Hepatic stellate cell (primary cell): ENCODE data around the gene CKAP5.
"Not testable (repeated sequence)": the region's sequence is repeated elsewhere in the genome, so short reads cannot be mapped to it uniquely, and the experiment has no call there.

ENCODE experiments used
- DNase-seq: peaks from one replicate; pipeline ENCODE4 v3.0.0; 2011; ENCODE audit warnings: low spot score

Gene CKAP5

GRCh38 chr11:46726206-46726862 lies 119.7 kb downstream of the CKAP5 start:
- no peak for DNase-seq

- DNase-seq = no peak
Observed at GRCh38 chr11:46725338-46726205, 120.5 kb downstream of the CKAP5 start.

- no peak for DNase-seq
Observed at GRCh38 chr11:46724088-46724487, 122.0 kb downstream of the CKAP5 start.

GRCh38 chr11:46723359-46723680 lies 122.8 kb downstream of the CKAP5 start:
- no peak for DNase-seq

GRCh38 chr11:46722566-46723358 lies 123.3 kb downstream of the CKAP5 start:
- no peak for DNase-seq

GRCh38 chr11:46721286-46721685 lies 124.8 kb downstream of the CKAP5 start:
- no peak for DNase-seq

- no peak for DNase-seq
Observed at GRCh38 chr11:46719543-46720218, 126.4 kb downstream of the CKAP5 start.

GRCh38 chr11:46719048-46719542 lies 127.0 kb downstream of the CKAP5 start, which contains the start of gene F2:
TSS of gene F2 (plus strand) at chr11:46719213. CDS start at chr11:46719236, 23 bp downstream.
- DNase-seq = no peak

- DNase-seq = no peak
Observed at GRCh38 chr11:46718155-46719019, 127.7 kb downstream of the CKAP5 start.

- DNase-seq = not testable (repeated sequence)
Observed at GRCh38 chr11:46717825-46718154, 128.3 kb downstream of the CKAP5 start.

GRCh38 chr11:46712874-46713576 lies 133.1 kb downstream of the CKAP5 start:
- no peak for DNase-seq

- DNase-seq = no peak
Observed at GRCh38 chr11:46711303-46711702, 134.8 kb downstream of the CKAP5 start.

- peak; percentile 87 for DNase-seq
Observed at GRCh38 chr11:46710821-46711269, 135.2 kb downstream of the CKAP5 start.

- not testable (repeated sequence) for DNase-seq
Observed at GRCh38 chr11:46709351-46709750, 136.7 kb downstream of the CKAP5 start.

- no peak for DNase-seq
Observed at GRCh38 chr11:46706886-46707285, 139.2 kb downstream of the CKAP5 start.

GRCh38 chr11:46705070-46705688 lies 140.9 kb downstream of the CKAP5 start:
- DNase-seq = no peak

- no peak for DNase-seq
Observed at GRCh38 chr11:46701078-46701654, 144.9 kb downstream of the CKAP5 start.

GRCh38 chr11:46700241-46701077 lies 145.6 kb downstream of the CKAP5 start, which contains the start of the genes ARHGAP1 and ZNF408:
TSS of gene ARHGAP1 (minus strand) at chr11:46700619. CDS start at chr11:46696107, 4,512 bp downstream.
TSS of gene ZNF408 (plus strand) at chr11:46701031. CDS start at chr11:46701048, 17 bp downstream.
- peak; percentile 98 for DNase-seq
